Fibroblast of the conjunctiva (primary cell): ENCODE results near the gene DIPK1A.
A peak's percentile ranks its signal among the peaks of the same experiment; 100 is the strongest.

Source experiments
- DNase-seq: peaks from one replicate; pipeline ENCODE4 v3.0.0-alpha.2; 2010; ENCODE audit warnings: low read depth

Gene DIPK1A

DNA sequence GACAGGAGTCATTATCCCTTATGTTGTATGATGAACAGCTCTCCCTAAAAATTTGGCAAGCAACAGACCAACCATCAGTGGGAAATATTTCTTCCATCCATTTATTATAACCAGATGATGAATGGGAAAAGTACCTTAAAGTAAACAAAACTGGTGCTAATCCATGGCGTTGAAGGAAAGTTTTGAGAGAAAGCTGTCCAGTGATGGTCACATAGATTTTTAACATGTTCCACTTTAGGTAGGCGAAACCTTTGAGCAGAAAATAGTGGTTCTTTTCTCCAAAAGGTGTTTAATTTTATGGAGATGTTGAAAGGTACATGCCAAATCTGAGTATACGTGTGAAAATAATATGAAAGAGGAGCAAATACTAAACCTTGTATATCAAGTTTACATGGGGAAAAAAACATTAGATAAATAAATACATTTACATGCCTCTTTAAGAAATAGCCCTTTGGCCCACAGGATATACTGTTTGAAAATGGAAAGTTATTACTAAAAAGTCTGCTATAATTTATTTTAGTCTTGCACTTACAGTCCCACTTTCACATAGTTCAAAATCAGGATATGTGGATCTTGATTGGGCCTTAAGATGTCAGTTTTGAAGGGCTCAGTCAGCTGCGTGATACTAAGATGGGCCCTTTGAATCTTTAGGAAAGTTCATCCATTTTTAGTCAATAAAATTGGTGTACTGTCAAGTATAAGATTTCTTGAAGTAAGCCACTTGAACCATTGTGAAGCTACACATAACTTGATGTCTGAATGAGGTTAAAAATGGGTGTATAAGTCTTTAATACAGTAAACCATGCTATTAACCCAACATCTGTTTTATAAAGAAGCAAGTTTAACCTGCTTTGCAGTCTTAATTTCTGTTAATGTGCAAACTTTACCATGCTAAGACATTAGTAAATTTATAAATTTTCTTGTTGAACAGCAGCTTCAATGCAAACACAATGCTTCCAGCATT is 118.9 kb downstream of the DIPK1A start:
- DNase-seq, result no peak

DNA sequence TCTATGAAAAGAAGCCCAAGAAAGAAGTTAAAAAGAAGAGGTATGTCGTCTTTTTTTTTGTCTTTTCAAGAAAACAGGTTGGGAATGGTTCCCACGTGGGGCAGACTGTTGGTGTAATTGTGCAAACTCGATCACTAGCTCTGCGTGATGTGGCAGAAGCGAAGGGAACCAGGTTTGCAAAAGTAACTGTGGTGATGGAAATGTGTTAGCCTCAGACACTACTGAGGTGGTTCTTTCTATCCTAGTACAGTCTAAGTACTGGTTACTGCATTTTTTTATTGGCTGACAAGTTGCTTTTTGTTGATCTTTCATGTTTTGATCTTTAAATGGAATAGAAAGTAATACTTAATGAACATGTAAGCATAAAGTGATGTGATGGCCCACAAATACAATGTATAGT is 120.7 kb downstream of the DIPK1A start:
- DNase-seq, result no peak

DNA sequence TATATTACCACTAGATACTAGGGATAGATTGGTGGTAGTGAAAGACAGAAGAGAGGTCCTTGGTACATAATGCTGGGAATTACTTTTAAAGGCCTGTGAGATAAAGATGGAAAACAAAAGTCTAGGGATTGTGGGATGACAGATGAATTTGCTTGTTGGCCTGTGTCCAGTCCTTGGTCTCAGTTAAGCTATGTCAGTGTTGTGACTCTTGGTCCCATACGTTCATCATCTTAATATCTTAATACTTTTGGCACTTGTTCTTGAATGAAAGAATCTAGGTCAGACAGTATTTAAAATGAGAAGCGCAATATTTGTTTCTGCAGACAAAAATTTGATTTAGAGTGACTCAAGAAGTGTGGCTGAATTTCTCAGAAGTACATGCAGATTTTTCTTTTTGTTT is 121.8 kb downstream of the DIPK1A start:
- no peak for DNase-seq

DNA sequence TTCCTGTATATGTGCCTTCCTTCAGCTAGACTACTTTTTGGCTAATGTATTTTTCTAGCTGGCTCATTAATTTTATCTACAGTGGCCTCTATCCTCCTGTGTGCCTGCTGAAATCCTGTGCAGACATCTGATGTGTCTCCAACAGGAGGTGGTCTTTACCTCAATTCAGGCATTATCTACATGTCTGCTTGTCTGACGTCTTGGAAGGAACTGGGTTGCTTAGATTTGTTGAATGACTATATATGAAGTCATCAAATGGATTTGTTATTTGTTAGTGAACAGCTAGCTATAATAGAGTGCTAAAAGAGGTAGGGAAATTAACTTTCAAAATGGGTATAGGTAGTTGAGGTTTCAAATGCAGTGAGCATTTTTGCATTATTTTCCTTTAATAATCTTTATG is 122.7 kb downstream of the DIPK1A start:
- no peak for DNase-seq

DNA sequence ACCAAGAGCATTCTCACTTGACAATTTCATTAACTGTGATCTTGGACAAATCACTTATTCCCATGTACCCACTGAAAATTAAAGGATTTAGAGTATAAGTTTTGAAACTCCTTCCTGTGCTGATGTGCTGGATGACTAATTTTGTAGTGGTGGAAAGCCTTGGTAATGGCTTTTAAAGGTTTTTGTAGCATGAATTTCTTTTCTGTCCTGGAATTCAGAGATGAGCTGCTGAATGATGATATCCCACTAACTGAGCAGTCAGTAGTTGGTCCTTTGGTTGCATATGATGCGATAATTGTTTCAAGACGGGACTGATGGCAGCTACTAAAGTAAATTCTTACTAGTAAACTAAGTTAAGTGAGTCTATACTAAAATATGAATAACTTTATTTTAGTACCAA is 124.2 kb downstream of the DIPK1A start:
- no peak for DNase-seq

DNA sequence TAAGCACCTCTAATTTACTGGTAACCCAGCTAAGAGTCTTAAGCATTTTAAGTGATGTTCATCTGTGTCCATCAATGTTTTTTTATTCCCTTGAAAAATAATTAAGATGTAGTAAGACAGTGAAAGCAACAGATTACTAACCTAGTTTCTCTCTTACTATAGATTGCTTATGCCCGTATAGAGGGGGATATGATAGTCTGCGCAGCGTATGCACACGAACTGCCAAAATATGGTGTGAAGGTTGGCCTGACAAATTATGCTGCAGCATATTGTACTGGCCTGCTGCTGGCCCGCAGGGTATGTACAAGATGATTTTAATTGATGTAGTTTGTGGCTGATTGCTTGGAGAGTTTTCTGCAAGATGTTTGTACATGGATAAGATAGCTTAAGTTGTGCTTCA is 126.6 kb downstream of the DIPK1A start:
- DNase-seq, result no peak

DNA sequence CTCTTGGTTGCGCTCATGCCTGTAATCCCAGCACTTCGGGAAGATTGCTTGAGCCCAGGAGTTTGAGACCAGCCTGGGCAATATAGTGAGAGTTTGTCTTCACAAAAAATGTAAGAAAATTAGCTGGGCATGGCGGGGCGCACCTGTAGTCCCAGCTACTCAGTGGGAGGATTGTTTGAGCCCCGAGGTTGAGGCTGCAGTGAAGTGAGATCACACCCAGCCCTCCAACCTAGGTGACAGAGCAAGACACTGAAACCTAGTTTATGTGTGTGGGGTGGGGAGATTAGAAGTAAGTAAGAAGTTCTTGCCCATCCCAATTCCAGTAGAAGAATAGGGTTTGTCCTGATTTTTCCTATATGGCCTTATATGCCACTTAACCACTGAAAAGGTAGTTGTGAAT is 127.4 kb downstream of the DIPK1A start:
- no peak for DNase-seq

DNA sequence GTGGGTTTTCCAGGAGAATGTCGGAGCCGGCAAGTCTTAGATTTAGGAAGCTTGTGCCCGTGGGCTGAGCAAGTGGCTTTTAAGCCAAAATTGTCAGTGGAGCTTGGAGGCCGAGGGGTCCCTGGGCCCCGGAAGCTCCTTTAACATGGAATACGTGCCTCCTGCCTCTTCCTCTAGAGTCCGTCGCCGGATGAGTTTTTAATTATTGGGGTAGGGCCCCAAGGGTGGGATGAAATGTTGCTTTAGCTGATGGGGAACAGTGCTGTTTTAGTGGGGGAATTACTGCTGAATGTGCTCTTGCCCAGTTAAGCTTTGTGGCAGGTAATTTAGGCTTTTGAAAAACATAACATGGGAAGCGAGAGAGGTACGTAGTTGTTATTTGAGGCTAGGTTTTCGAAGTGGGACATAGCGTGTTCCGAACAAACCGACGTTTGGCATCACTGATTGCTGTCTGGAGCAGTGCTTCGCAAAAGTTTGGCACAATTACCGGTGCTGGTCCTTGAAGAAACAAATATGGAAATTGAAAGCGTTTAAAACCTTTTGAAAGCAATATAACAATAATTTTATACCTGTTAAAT is 128.6 kb downstream of the DIPK1A start:
- no peak for DNase-seq

DNA sequence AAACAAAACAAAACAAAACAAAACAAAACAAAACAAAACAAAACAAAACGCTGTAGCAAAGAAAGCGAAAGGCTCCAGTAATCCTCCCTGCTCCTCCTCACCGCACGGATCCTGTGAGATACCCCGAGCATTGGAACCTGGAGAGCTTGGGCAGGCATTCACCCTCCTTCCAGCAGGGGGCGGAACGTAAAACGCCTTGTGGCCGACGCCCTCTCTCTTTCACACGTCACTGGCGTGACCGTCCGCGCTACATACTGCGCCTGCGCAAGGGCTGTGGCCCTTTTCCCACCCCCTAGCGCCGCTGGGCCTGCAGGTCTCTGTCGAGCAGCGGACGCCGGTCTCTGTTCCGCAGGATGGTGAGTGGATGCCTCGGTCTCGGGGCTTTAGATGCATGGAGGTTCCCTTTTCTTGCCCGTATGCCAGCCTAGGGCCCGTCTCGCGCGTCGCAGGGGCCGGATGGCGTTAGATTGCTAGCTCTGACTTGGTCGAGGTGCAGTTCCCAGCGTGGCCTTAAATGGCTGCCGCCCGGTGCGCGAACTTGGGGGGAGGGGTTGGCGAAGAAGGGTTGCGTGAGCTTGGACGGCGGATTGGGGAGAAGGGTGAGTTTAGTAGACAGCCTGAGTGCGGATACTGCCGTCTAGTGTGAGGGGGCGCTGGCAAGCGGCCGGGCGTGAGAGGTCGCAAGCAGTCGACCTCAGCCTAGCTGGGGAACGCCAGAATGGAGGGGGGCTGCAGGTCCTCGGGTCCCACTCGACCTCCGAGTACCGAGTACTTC is 129.3 kb downstream of the DIPK1A start, which contains the start of gene RPL5:
Gene RPL5, plus strand, starts transcription at position 279 of the 775 bp plus-strand sequence. Its CDS starts 75 bp downstream, at position 354.
- peak; percentile 96 for DNase-seq

DNA sequence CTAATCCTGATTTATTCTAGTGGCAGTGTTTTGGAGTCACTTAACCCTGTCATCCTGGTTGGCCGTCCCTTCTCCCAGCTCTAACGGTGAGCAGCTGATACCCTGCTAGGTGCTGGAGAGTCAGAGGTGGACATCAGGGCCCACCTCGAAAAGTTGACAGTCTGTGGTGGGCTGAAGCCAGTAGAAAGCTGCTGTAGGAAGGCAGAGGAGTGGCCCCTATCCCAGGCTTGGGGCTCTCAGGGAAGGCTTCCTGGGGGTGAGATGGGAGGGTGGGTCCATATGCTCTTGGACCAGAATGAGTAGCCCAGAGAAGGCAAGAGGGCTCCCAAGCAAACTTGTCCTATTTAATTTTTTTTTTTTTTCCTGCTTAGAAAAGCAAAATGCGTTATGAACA is 129.9 kb downstream of the DIPK1A start:
- DNase-seq, result no peak

DNA sequence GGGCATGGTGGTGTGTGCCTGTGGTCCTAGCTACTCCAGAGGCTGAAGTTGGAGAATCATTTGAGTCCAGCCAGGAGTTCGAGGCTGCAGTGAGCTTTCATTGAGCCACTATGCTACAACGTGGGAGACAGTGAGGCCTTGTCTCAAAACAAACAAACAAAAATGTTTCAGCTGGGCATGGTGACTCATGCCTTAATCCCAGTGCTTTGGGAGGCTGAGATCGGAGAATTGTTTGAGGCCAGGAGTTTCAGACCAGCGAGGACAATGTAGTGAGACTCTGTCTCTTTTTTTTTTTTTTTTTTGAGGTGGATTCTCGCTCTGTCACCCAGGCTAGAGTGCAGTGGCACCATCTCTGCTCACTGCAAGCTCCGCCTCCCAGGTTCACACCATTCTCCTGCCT is 134.5 kb downstream of the DIPK1A start:
- DNase-seq, result no peak

DNA sequence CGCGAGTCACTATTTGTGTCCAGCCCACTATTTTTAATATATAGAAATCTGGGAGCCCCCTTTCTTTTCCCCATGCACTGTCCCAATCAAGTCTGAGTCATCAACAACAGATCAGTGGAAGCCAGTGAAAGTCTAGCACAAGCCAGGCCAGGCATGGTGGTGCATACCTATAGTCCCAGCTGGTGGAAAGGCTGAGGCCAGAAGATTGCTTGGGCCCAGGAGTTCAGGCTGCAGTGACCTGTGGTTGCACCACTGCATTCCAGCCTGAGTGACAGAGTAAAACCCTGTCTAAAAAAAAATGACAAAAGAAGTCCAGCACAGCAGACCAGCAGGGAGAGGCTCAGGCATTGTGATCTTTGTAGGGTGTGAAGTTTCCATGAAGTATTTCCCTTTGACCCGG is 138.4 kb downstream of the DIPK1A start:
- DNase-seq, result no peak

DNA sequence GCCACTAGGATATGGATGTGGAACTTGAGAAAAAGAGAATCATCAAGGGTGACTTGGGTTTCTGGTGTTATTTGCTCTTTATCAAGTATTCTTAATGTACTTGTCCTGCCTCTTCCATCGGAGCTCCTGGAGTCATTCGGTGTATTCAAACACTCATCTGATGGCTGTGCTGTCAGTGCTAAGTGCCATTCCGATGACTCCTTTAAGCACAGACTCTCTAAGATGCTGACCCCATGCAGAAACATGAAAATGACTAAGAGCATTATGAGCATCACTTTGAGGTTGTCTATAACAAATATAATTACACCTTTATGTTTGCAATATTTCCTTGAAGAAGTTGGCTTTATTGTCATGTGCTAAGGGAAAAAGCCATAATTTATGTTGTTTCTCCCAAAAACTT is 140.7 kb downstream of the DIPK1A start:
- DNase-seq, result no peak

DNA sequence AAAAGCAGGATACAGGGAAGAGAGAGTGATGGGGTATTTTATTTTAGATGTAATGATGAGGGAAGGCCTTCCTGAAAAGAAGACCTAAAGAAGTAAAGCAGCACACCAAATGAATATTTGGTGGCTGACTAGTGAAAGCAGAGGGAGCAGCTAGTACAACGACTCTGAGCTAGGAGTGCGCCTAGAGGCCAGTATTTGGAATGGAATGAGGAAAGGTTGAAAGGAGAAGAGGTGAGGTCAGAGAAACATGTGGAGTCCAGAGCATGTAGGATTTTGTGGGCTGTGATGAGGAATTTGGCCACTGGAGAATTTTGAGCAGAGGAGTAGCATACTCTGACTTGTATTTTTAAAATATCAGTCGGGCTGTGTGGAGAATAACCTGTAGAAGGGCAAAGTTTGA is 141.2 kb downstream of the DIPK1A start:
- no peak for DNase-seq

DNA sequence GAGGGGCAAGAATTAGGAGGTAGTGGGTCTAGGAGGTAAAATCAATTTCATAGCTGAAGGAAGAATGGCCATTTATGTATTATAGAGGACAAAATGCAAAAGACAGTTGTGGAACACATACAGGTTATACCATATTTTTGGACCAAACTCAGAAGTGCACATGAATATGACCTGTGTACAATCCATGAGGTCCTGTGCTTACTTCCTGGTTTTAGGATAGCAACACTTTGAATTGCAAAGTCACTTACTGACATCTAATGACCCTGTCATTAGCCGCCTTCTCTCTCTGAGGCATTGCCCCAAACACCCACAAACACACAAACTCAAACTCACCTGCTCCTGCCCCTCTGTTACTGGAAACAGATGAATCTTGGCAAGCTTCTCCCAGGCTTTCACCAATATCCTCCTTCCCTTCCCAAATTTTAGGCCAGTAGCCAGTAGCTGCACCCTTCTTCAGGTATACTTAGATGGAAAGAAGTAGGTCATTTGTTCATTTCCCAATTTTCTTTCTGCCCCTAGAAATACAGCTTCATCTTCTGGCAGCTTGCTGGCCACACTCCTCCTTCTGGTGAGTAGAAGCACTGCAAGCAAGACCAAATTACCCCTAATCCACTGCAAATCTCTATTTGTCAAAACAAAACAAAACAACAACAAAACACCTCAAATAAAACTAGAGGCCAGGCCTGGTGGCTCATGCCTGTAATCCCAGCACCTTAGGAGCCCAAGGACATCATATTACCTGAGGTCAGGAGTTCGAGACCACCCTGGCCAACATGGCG is 143.1 kb downstream of the DIPK1A start:
- DNase-seq, result peak; percentile 17

DNA sequence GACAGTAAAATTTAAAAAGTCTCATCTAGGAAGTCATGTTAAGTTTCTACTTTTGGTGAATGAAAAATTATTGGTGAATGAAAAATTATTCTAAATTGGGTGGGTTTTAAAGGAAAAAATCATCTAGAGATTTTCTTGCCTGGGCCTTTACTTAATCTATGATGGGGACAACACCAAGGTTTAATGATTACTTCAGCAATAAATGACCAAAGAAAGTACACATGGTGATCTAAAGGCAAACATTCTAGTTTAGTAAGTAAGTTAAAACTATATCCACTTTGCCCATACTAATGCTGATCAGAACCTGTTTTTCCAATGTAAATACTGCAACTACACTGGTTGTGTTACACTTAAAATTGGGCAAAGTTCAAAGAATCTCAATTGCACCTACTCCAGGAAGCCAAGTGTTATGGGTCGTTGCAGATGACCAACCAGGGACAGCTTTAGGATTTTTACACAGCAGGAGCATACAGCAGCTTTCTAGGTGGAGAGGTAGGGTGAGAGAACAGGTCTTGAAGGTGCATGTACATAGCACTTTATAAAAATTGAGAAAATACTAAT is 144.0 kb downstream of the DIPK1A start:
- no peak for DNase-seq

DNA sequence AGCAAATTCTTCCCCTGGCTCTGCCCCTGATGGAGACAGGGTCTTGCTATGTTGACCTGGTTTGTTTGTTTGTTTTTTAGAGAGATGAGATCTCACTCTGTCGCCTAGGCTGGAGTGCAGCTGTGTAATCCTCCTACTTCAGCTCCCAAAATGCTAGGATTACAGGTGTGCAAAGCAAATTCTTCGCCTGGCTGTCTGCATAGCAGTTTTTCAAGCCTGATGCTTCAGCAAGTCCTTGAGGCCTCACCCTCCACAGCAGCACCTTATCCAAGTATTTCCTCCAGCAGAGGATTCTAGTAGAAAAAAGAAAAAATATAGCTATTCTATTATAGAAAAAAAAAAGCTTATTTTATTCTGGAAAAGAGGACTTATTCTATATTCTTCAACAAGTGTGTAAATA is 144.5 kb downstream of the DIPK1A start:
- no peak for DNase-seq

DNA sequence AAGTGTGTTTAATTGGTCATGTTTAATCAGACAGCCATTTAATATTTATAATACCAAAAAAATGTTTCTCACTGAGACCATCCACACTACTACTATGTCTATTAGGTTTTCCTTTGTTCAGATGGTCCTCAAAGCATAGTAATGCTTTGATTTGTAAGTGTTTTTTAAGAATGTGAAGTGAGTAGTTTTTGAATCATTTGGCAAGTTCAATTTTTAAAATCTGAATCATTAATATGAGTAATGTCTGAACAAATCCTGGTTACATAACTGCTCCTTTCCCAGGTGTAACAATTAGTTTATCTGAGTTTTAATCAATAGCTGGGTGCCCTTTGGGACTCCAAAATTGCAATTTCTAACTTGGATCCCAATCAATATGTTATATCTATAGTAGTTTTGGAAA is 152.9 kb downstream of the DIPK1A start:
- DNase-seq, result no peak

DNA sequence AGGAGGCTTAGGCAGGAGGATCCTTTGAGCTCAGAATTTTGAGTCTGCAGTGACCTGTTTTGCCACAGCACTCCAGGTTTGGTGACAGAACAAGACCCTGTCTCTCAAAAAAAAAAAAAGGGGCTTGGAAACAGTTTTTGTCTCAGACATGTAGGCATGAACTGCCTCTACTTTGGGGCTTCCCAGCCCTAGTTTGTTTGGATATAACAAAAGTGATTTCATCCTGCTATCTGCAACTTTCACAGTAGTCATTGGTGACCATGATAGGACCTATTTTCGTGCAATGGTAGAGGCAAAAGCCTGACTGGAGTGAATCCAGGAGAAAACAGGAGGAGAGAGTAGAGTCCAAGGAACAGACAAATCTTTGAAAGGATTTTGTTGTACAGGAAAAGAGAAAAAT is 156.0 kb downstream of the DIPK1A start:
- DNase-seq, result no peak

DNA sequence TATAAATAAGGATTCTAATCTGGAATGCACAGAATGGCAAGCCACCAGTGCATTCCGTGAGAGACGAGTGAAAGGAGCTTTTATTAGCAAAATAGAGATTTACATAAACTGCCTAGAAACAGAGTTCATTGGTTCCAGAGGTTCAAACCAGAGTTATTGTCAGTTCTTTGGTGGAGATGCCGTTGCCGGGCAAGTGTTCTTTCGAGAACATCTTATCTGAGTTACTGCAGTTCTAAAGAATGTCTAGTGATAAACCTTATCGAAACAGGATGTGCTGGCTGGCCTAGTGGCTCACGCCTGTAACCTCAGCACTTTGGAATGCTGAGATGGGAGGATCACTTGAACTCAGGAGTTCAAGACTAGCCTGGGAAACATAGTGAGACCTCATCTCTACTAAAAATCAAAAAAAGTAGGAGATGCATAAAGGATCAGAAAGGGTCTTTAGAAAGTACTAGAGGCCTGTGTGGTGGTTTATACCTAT is 156.5 kb downstream of the DIPK1A start:
- peak; percentile 75 for DNase-seq

DNA sequence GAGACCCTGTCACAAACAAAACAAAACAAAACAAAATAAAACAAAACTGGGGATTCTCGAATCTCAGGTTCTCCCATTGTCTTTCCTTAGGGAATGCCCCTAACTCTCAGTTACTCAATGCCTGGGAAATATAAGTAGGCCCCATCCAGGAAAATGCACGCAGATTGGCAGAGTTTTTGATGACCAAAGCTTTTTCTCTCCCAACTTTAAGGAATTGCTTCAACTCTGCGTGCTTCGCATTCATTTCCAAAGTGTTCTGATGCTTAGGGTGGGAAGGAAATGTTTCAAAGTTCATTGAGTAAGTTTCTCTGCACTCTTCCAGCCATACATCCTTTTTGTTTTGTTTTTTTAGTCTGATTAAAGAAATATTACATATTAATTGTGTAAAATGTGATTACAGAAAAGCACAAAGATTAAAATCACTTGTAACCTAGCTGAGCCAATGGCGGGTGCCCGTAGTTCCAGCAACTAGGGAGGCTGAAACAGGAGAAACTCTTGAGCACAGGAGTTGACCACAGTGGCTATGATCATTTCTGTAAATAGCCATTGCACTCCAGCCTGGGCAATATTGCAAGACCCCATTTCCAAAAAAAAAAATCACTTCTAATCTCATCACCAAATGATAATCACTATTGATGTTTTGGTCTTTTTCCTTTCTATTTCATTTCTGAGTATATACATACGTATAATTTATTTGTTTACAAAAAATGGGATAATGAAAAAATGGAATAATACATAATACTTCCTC is 157.9 kb downstream of the DIPK1A start:
- no peak for DNase-seq
